ENCODE data around the gene FBXO42.

The FBXO42 gene

DNA sequence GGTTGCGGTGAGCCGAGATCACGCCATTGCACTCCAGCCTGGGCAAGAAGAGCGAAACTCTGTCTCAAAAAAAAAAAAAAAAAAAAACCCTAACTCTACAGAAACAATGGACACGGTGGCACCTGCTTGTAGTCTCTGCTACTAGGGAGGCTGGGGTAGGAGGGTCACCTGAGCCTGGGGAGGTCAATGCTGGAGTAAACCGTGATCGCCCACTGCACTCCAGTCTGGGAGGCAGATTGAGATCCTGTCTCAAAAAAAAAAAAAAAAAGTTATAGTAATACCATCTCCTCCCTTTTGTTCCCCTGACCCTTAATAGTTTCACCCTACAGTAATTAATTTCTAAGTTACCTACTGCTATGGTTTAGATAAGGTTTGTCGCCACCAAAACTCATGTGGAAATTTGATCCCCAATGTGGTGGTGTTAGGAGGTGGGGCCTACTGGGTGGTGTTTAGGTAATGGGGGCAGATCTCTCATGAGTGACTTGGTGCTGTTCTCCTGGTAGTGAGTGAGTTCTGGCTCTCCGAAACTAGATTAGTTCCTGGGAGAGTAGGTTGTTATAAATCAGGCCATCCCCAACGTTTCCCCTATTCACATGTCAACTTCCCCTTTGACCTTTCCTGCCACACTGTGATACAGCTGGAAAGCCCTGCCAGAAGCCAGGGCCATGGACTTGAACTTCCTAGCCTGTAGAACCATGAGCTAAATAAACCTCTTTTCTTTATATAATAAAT is 9.8 kb downstream of the FBXO42 start:
- Histone ChIP-seq H3K27ac (no peak overlapping the region), H3K9me3 (ENCODE audit: low read depth, low read length) (no peaks in the 10 kb centered on the region), H3K4me3 (no peak overlapping the region), H3K9ac (ENCODE audit: insufficient read length) (no peak overlapping the region), H3K36me3 (ENCODE audit: insufficient read depth, low read length) (no peaks in the 10 kb centered on the region)
- DNase-seq (ENCODE audit: low read depth, low spot score), result no peak
- TF ChIP-seq EZH2 (IDR thresholded peaks at IDR 0.05) (no peak), FOXP2 (optimal IDR thresholded peaks at IDR 0.05; ENCODE audit: control extremely low read depth, extremely low read length, insufficient read depth) (no peak), POLR2AphosphoS5 (IDR thresholded peaks at IDR 0.05; ENCODE audit: borderline replicate concordance, low read depth, low read length) (no peak)

DNA sequence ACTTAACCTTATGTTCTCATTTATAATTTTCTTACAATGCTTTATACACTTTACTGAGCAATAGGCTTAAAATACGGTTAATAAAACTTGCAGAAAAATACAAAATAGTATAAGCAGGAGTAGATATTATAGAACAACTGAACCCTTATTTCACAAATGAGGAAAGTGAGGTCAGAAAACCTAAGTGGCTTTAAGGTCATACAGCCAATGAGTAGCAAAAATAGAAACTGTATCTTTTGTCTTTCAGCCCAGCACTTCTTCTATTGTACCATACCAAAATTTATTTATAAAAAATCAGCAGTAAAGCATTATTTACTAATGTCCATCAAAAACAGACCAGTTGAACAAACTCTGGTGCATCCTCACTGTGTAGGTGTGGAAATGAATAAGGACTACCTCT is 11.6 kb downstream of the FBXO42 start:
- no peak for TF ChIP-seq FOXP2 (optimal IDR thresholded peaks at IDR 0.05; ENCODE audit: control extremely low read depth, extremely low read length, insufficient read depth)
- TF ChIP-seq POLR2AphosphoS5 (IDR thresholded peaks at IDR 0.05; ENCODE audit: borderline replicate concordance, low read depth, low read length), result no peak
- TF ChIP-seq EZH2 (IDR thresholded peaks at IDR 0.05), result no peak
- Histone ChIP-seq H3K4me3 (no peak overlapping the region), H3K9me3 (ENCODE audit: low read depth, low read length) (no peaks in the 10 kb centered on the region), H3K36me3 (ENCODE audit: insufficient read depth, low read length) (no peaks in the 10 kb centered on the region), H3K9ac (ENCODE audit: insufficient read length) (no peak overlapping the region), H3K27ac (no peak overlapping the region)
- no peak for DNase-seq (ENCODE audit: low read depth, low spot score)

- H3K9me3 ChIP-seq (ENCODE audit: low read depth, low read length), result no peaks in the 10 kb centered on the region
- H3K9ac ChIP-seq (ENCODE audit: insufficient read length), result no peak overlapping the region
- H3K27ac ChIP-seq, result no peak overlapping the region
- no peak overlapping the region for H3K4me3 ChIP-seq
- no peak for TF ChIP-seq POLR2AphosphoS5 (IDR thresholded peaks at IDR 0.05; ENCODE audit: borderline replicate concordance, low read depth, low read length)
- no peak for TF ChIP-seq FOXP2 (optimal IDR thresholded peaks at IDR 0.05; ENCODE audit: control extremely low read depth, extremely low read length, insufficient read depth)
- TF ChIP-seq EZH2 (IDR thresholded peaks at IDR 0.05), result no peak
- no peak for DNase-seq (ENCODE audit: low read depth, low spot score)
- no peaks in the 10 kb centered on the region for H3K36me3 ChIP-seq (ENCODE audit: insufficient read depth, low read length)
Measured at GRCh38 chr1:16338961-16339360, 13.3 kb downstream of the FBXO42 start.

GRCh38 chr1:16334655-16335340 is 17.5 kb downstream of the FBXO42 start:
- Histone ChIP-seq H3K27ac (no peak overlapping the region), H3K4me3 (no peak overlapping the region), H3K9me3 (ENCODE audit: low read depth, low read length) (no peaks in the 10 kb centered on the region), H3K9ac (ENCODE audit: insufficient read length) (no peak overlapping the region), H3K36me3 (ENCODE audit: insufficient read depth, low read length) (no peaks in the 10 kb centered on the region)
- TF ChIP-seq FOXP2 (optimal IDR thresholded peaks at IDR 0.05; ENCODE audit: control extremely low read depth, extremely low read length, insufficient read depth) (no peak), EZH2 (IDR thresholded peaks at IDR 0.05) (no peak), POLR2AphosphoS5 (IDR thresholded peaks at IDR 0.05; ENCODE audit: borderline replicate concordance, low read depth, low read length) (no peak)
- DNase-seq (ENCODE audit: low read depth, low spot score), result no peak

- 0 out of 2 replicates have a peak overlapping the region, but pooled peaks have one; percentile 3 for H3K27ac ChIP-seq
- no peak overlapping the region for H3K9ac ChIP-seq (ENCODE audit: insufficient read length)
- H3K36me3 ChIP-seq (ENCODE audit: insufficient read depth, low read length), result 0 out of 2 replicates have a peak, but pooled peaks cover 6% of the 10 kb centered on the region
- no peak overlapping the region for H3K4me3 ChIP-seq
- no peaks in the 10 kb centered on the region for H3K9me3 ChIP-seq (ENCODE audit: low read depth, low read length)
- no peak for DNase-seq (ENCODE audit: low read depth, low spot score)
- no peak for TF ChIP-seq EZH2 (IDR thresholded peaks at IDR 0.05)
- TF ChIP-seq POLR2AphosphoS5 (IDR thresholded peaks at IDR 0.05; ENCODE audit: borderline replicate concordance, low read depth, low read length), result no peak
- TF ChIP-seq FOXP2 (optimal IDR thresholded peaks at IDR 0.05; ENCODE audit: control extremely low read depth, extremely low read length, insufficient read depth), result no peak
Measured at GRCh38 chr1:16326833-16327404, 25.4 kb downstream of the FBXO42 start.

DNA sequence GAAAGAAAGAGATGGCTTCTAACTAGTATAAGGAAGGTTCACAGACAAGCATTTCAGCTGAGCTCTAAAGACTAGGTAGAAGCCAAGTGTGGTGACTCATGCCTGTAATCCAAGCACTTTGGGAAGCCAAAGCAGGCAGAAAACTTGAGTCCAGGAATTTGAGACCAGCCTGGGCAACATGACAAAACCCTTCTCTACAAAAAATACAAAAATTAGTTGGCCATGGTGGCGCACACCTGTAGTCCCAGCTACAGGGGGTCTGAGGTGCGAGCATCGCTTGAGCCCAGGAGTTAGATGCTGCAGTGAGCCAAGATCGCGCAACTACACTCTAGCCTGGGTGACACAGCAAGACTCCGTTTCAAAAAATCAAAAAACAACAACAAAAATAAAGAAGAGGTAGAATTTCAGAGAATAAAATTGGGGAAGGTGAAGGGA is 27.8 kb downstream of the FBXO42 start:
- no peak for DNase-seq (ENCODE audit: low read depth, low spot score)
- no peak overlapping the region for H3K4me3 ChIP-seq
- TF ChIP-seq FOXP2 (optimal IDR thresholded peaks at IDR 0.05; ENCODE audit: control extremely low read depth, extremely low read length, insufficient read depth) (no peak), POLR2AphosphoS5 (IDR thresholded peaks at IDR 0.05; ENCODE audit: borderline replicate concordance, low read depth, low read length) (no peak), EZH2 (IDR thresholded peaks at IDR 0.05) (no peak)
- H3K9me3 ChIP-seq (ENCODE audit: low read depth, low read length), result no peaks in the 10 kb centered on the region
- 0 out of 2 replicates have a peak, but pooled peaks cover 6% of the 10 kb centered on the region for H3K36me3 ChIP-seq (ENCODE audit: insufficient read depth, low read length)
- H3K9ac ChIP-seq (ENCODE audit: insufficient read length), result no peak overlapping the region
- no peak overlapping the region for H3K27ac ChIP-seq

- Histone ChIP-seq H3K9me3 (ENCODE audit: low read depth, low read length) (no peaks in the 10 kb centered on the region), H3K27ac (no peak overlapping the region), H3K9ac (ENCODE audit: insufficient read length) (no peak overlapping the region), H3K4me3 (no peak overlapping the region), H3K36me3 (ENCODE audit: insufficient read depth, low read length) (no peaks in the 10 kb centered on the region)
- DNase-seq (ENCODE audit: low read depth, low spot score), result no peak
- TF ChIP-seq POLR2AphosphoS5 (IDR thresholded peaks at IDR 0.05; ENCODE audit: borderline replicate concordance, low read depth, low read length) (no peak), EZH2 (IDR thresholded peaks at IDR 0.05) (no peak), FOXP2 (optimal IDR thresholded peaks at IDR 0.05; ENCODE audit: control extremely low read depth, extremely low read length, insufficient read depth) (no peak)
Measured at GRCh38 chr1:16321176-16321867, 31.0 kb downstream of the FBXO42 start.

DNA sequence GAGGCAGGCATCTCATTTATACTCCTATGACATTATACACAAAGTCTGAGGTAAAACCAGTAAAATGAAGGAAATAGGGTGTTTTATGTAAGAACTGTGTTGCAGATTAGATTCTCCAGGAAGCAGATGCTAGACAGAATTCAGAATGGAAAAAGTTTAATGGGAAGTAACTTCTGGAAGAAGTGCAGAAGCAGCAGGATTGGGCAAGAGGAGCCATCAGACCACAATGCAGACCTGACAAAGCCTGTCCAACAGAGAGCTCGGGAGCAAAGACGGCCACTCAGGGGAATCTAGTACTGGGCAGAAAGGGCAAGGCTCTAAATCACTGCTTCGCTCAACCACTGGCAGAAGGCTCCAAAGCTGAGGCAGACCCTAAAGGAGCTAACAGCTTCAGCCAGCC is 33.7 kb downstream of the FBXO42 start:
- H3K36me3 ChIP-seq (ENCODE audit: insufficient read depth, low read length), result peaks cover 17% of the 10 kb centered on the region
- no peaks in the 10 kb centered on the region for H3K9me3 ChIP-seq (ENCODE audit: low read depth, low read length)
- no peak overlapping the region for H3K4me3 ChIP-seq
- TF ChIP-seq EZH2 (IDR thresholded peaks at IDR 0.05), result no peak
- H3K27ac ChIP-seq, result no peak overlapping the region
- no peak overlapping the region for H3K9ac ChIP-seq (ENCODE audit: insufficient read length)
- no peak for DNase-seq (ENCODE audit: low read depth, low spot score)
